Lower leg skin (tissue), 4 donors: ENCODE measurements around the gene NOVA2. TPM values are rescaled to one million over a fixed set of nuclear protein-coding genes. Genes with fewer than 3 reads are reported as not detected.
A peak's percentile ranks its signal among the peaks of the same experiment; 100 is the strongest.

Source experiments
- DNase-seq, 2 donors: peaks; one replicate each; pipeline ENCODE4 v3.0.0-alpha.2; 2019; ENCODE audit warnings: low spot score in 2 of 2
- H3K4me3 ChIP-seq: fragments of 200-600 bp; sonication (generic); 2 replicates; pipeline ENCODE4 v1.5.1; 2017; ENCODE audit warnings: mild to moderate bottlenecking, low read depth; ENCODE audit not compliant: poor library complexity, severe bottlenecking
- POLR2A ChIP-seq, 2 donors: fragments of 450-650 bp; IDR thresholded peaks; one replicate each; pipeline ENCODE4 v1.6.1; 2016 to 2017; ENCODE audit warnings: antibody characterized with exemption in 2 of 2, mild to moderate bottlenecking in 1 of 2, moderate library complexity in 1 of 2
- WGBS, 2 donors: methylation state at CpG; one replicate each; pipeline ENCODE4 v1.1.5; 2018; 5-methylcytosine and 5-hydroxymethylcytosine counted together
- intact Hi-C: fragments of 100-400 bp; cut with DNase I; formaldehyde crosslinking; loops from one replicate; pipeline ENCODE4 v1.15.0; 2023; ENCODE audit warnings: low total_unique reads
- total RNA-seq, 4 donors: library from RNA; depleted of rRNA; stranded (reverse); fragments of >200 nt; gene quantifications; one replicate each; pipeline ENCODE4 v1.1.0, GENCODE V29; 2016
- TF ChIP-seq, protein P1 (sequence below), 3 donors: fragments of 450-650 bp; IDR thresholded peaks; one replicate each; pipeline ENCODE4 v1.5.1; 2016; ENCODE audit warnings: antibody characterized with exemption in 3 of 3, mild to moderate bottlenecking in 3 of 3, moderate library complexity in 2 of 3

NOVA2 gene
- total RNA-seq, 4 donors from 2014 or later, result 0.25 to 0.91 (median 0.66) TPM

DNA sequence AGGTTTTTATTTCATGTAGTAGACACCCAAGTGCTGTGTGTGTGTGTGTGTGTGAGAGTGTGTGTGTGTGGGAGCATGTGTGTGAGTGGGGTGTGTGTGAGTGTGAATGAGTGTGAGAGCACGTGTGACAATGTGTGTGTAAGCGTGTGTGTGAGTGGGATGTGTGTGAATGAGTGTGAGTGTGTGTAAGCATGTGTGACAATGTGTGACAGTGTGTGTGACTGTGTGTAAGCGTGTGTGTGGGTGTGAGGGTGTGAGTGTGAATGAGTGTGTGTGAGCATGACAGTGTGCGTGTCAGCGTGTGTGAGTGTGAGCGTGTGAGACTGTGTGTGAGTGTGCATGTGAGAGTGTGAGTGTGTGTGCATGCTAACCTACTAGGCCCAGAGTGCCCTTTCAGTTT lies 15.3 kb downstream of the NOVA2 start:
- DNase-seq, result no peak
- H3K4me3 ChIP-seq, result no peak overlapping the region
- 79 to 91% methylated on average over 6 of the region's 6 CpGs for WGBS, 2 donors
- no peak for TF ChIP-seq POLR2A (IDR thresholded peaks at IDR 0.05)
- TF ChIP-seq, protein P1, sequence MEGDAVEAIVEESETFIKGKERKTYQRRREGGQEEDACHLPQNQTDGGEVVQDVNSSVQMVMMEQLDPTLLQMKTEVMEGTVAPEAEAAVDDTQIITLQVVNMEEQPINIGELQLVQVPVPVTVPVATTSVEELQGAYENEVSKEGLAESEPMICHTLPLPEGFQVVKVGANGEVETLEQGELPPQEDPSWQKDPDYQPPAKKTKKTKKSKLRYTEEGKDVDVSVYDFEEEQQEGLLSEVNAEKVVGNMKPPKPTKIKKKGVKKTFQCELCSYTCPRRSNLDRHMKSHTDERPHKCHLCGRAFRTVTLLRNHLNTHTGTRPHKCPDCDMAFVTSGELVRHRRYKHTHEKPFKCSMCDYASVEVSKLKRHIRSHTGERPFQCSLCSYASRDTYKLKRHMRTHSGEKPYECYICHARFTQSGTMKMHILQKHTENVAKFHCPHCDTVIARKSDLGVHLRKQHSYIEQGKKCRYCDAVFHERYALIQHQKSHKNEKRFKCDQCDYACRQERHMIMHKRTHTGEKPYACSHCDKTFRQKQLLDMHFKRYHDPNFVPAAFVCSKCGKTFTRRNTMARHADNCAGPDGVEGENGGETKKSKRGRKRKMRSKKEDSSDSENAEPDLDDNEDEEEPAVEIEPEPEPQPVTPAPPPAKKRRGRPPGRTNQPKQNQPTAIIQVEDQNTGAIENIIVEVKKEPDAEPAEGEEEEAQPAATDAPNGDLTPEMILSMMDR (IDR thresholded peaks at IDR 0.05), result no peak
- intact Hi-C loops, result no loop called here

DNA sequence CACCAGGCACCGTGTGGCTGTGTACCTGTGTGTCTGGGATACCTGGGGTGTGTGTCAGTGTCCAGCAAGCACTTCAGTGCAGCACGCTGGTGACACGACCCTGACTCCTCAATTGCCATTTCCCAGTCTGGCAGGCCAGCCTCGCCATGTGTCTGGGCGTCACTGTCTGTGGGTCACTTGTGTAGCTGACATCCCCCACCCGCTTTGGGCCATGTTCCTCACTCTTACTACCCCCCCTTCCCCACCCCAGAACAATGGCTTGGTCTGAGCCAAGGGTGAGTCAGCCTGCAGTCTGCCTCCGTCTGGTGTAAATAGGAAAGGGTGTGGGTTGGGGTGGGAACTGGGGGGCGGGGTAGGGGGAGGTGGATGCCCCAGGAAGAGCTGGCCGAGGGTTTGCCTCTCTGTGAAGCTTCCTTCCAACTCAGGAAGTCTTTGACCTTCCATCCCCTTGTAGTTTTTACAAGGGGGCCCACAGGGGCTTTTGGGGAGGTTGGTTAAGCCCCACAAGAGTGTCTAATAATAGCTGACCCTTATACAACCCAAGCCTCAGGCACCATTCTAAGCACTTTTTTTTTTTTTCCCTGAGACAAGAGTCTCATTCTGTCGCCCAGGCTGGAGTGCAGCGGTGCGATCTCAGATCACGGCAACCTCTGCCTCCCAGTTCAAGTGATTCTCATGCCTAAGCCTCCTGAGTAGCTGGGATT lies 17.6 kb downstream of the NOVA2 start:
- H3K4me3 ChIP-seq, result no peak overlapping the region
- 37 to 51% methylated on average over 12 of the region's 13 CpGs for WGBS, 2 donors
- peak in 1 of 2 donors; percentile 28 for DNase-seq
- intact Hi-C loops, result no loop called here
- TF ChIP-seq POLR2A (IDR thresholded peaks at IDR 0.05), result no peak
- TF ChIP-seq, protein P1 (IDR thresholded peaks at IDR 0.05), result no peak

DNA sequence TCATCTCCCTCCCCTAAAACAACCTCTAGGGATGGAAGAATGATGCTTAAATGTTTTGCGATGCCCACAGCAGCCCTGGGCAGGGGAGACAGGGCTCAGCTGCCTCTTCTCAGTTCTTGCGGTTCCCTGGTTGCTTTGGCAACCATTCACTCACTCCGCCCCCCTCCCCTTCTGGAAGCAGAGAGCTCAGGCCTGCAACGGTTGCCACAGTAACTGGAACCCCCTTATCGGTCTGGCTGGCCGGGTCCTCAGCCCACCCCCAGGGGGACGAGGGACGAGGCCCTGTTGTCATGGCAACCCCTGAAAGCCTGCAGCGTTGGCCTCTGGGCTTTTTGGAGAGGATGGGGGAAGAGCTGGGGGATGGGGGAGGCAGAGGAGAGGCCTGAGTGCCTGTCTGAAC lies 19.5 kb downstream of the NOVA2 start:
- TF ChIP-seq, protein P1 (IDR thresholded peaks at IDR 0.05), result no peak
- TF ChIP-seq POLR2A (IDR thresholded peaks at IDR 0.05), result no peak
- H3K4me3 ChIP-seq, result no peak overlapping the region
- no peak for DNase-seq
- WGBS, 2 donors, result 34 to 40% methylated on average over 9 of the region's 9 CpGs
- intact Hi-C loops, result no loop called here

DNA sequence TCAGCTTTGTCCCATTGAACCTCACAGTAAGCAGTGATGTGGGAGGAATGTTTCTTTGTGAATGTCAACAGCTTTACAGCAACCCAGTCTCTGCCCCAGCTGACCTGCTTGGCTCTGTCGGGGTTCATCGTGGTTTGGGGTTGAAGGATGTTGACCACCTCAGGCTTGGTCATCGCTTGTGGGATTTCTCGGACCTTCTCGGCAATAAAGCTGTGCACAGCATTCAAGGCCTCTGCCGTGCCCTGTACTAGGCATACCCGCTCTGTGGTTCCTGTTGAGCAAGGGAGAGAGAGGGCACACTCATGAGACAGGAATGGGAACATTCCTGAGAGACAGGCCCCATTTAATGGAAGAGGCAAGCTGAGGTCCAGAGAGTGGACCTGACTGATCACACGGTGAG lies 20.0 kb downstream of the NOVA2 start:
- 90 to 93% methylated on average over 8 of the region's 8 CpGs for WGBS, 2 donors
- no peak for TF ChIP-seq POLR2A (IDR thresholded peaks at IDR 0.05)
- TF ChIP-seq, protein P1 (IDR thresholded peaks at IDR 0.05), result no peak
- DNase-seq, result no peak
- intact Hi-C loops, result no loop called here
- H3K4me3 ChIP-seq, result no peak overlapping the region

DNA sequence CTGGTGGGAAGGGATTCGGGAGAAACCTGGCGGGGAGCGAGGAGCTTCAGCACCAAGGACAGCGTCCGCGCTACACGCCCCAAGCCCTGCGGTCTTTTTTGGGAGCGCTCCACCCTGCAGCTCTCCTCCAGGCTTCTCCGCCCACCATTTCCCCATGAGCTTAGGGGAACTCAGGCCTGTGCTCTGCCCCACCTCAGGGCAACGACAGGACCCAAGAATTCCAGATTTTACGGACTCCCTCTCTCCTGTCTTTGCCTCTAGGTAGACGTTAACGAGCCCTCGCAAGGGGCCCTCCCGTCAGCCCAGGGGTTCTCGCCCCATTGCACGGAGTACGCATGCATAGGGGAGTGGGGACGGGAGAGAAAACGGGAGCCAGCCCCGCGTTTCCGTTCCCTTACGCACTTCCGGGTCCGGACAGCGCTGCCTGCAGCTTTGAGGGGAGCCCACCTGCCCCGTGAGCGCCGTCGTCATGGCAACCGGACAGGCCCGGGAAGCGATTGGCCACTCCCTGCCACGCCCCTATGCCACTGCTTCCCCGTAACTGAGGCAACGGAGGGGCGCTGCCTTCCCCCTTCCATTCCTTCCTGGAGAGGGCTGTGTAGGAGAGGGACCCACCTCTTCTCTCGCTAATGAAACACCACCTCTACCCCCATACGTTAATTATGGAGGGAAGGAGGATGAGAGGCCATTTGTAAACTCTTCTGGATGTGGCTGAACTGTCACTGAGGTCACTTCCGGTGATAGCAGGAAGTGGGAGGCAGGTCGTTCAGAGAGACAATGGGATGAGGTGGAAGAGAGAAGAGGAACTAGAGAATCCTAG lies 20.8 kb downstream of the NOVA2 start:
- H3K4me3 ChIP-seq, result no peak overlapping the region
- 7 to 14% methylated on average over 40 to 43 of the region's 43 CpGs for WGBS, 2 donors
- TF ChIP-seq POLR2A (IDR thresholded peaks at IDR 0.05), result no peak
- TF ChIP-seq, protein P1 (IDR thresholded peaks at IDR 0.05), result no peak

More for the DNA sequence above, 20.8 kb downstream of the NOVA2 start:
- no peak for DNase-seq
- intact Hi-C loops, result no loop called here
